Mesendoderm (in vitro differentiated cells): ENCODE data around the gene MRPS18B. TPM values are rescaled to one million over a fixed set of nuclear protein-coding genes. Genes with fewer than 3 reads are reported as not detected.

Experiments used
- DNase-seq: peaks from one replicate; pipeline ENCODE4 v3.0.0; 2013
- H2AK5ac ChIP-seq: 2 replicates; pipeline ENCODE4 v1.6.1; 2013; ENCODE audit warnings: low read length, inconsistent platforms
- H2BK120ac ChIP-seq: 2 replicates; pipeline ENCODE4 v1.6.1; 2013; ENCODE audit warnings: low read depth, mild to moderate bottlenecking, low read length, moderate library complexity, mixed read lengths
- H2BK15ac ChIP-seq: replicated peaks from 2 replicates; pipeline ENCODE4 v1.6.1; 2013; ENCODE audit warnings: low read depth, mild to moderate bottlenecking, moderate library complexity
- H2BK5ac ChIP-seq: 2 replicates; pipeline ENCODE4 v1.6.1; 2013; ENCODE audit warnings: low read length, inconsistent platforms
- H3K18ac ChIP-seq: 2 replicates; pipeline ENCODE4 v1.6.1; 2013; ENCODE audit warnings: mild to moderate bottlenecking, low read length, mixed read lengths
- H3K23ac ChIP-seq: one replicate; pipeline ENCODE4 v1.6.1; 2013; ENCODE audit warnings: low read length
- H3K27ac ChIP-seq: 2 replicates; pipeline ENCODE4 v1.5.1; 2013; ENCODE audit warnings: low read depth, mild to moderate bottlenecking, inconsistent platforms, low read length, moderate library complexity
- H3K27me3 ChIP-seq: 2 replicates; pipeline ENCODE4 v1.6.1; 2013; ENCODE audit warnings: low read length, control low read depth, mild to moderate bottlenecking, inconsistent platforms; ENCODE audit not compliant: insufficient read depth, poor library complexity
- H3K36me3 ChIP-seq: 2 replicates; pipeline ENCODE4 v1.6.1; 2013; ENCODE audit warnings: low read length, inconsistent platforms; ENCODE audit not compliant: control insufficient read depth, insufficient read depth
- H3K4ac ChIP-seq: one replicate; pipeline ENCODE4 v1.6.1; 2013; ENCODE audit warnings: low read depth, mild to moderate bottlenecking, low read length, moderate library complexity
- H3K4me1 ChIP-seq: 2 replicates; pipeline ENCODE4 v1.6.1; 2013; ENCODE audit warnings: low read depth, low read length, inconsistent platforms; ENCODE audit not compliant: control insufficient read depth
- H3K4me2 ChIP-seq: 2 replicates; pipeline ENCODE4 v1.6.1; 2013; ENCODE audit warnings: low read length
- H3K4me3 ChIP-seq: 2 replicates; pipeline ENCODE4 v1.5.1; 2013; ENCODE audit warnings: mild to moderate bottlenecking, low read length
- H3K56ac ChIP-seq: one replicate; pipeline ENCODE4 v1.6.1; 2013; ENCODE audit warnings: low read length
- H3K79me1 ChIP-seq: 2 replicates; pipeline ENCODE4 v1.6.1; 2013; ENCODE audit warnings: low read length, inconsistent platforms
- H3K79me2 ChIP-seq: 2 replicates; pipeline ENCODE4 v1.6.1; 2013; ENCODE audit warnings: mild to moderate bottlenecking, low read length; ENCODE audit not compliant: control insufficient read depth, insufficient read depth
- H3K9ac ChIP-seq: 2 replicates; pipeline ENCODE4 v1.6.1; 2013; ENCODE audit warnings: low read length, inconsistent platforms
- H4K5ac ChIP-seq: one replicate; pipeline ENCODE4 v1.6.1; 2013; ENCODE audit warnings: low read length
- H4K8ac ChIP-seq: one replicate; pipeline ENCODE4 v1.6.1; 2013; ENCODE audit warnings: low read depth, mild to moderate bottlenecking, control low read depth, low read length, moderate library complexity
- WGBS: extraction: QIAGEN DNeasy Blood & Tissue Kit; methylation state at CpG from one replicate; pipeline ENCODE4 v1.1.7; 2013; ENCODE audit warnings: low lambda C conversion rate, missing lambda C conversion rate; ENCODE audit not compliant: insufficient coverage; ENCODE audit errors: extremely low coverage; 5-methylcytosine and 5-hydroxymethylcytosine counted together
- polyA plus RNA-seq, 2 experiments: library from polyadenylated mRNA; stranded (reverse); fragments of 200-250 nt; gene quantifications; one replicate each; pipeline ENCODE4 v1.2.3, GENCODE V29; 2013

Gene MRPS18B
- 51.9 TPM for polyA plus RNA-seq (2013, experiment 1 of 2)
- 53.0 TPM for polyA plus RNA-seq (2013, experiment 2 of 2)

- Histone ChIP-seq H3K4me2 (peak within 1 kb of the TSS; percentile 88), H3K27ac (peak within 1 kb of the TSS; percentile 66), H3K4ac (peak within 1 kb of the TSS; percentile 79), H3K27me3 (no peaks in the 10 kb centered on the region), H2BK15ac (no peak within 1 kb of the TSS), H4K8ac (no peak within 1 kb of the TSS), H3K79me1 (peaks cover 11% of the 10 kb centered on the region), H3K9ac (peak within 1 kb of the TSS; percentile 99), H3K23ac (no peak within 1 kb of the TSS), H2BK120ac (peak within 1 kb of the TSS; percentile 82), H3K79me2 (peaks cover 16% of the 10 kb centered on the region), H3K18ac (peak within 1 kb of the TSS; percentile 94), H4K5ac (no peak within 1 kb of the TSS), H3K56ac (peak within 1 kb of the TSS; percentile 98), H2AK5ac (peak within 1 kb of the TSS; percentile 89), H3K36me3 (peaks cover 8% of the 10 kb centered on the region), H3K4me1 (peaks cover 6% of the 10 kb centered on the region), H2BK5ac (peak within 1 kb of the TSS; percentile 90), H3K4me3 (peak within 1 kb of the TSS; percentile 95)
- DNase-seq, result peak; percentile 98
- no CpG with 5 or more reads among the region's 34 CpGs for WGBS
Observed at GRCh38 chr6:30617565-30618269, at the start of gene MRPS18B. Gene MRPS18B, plus strand, starts transcription at chr6:30617840. Its CDS starts 26 bp downstream, at chr6:30617866.

- Histone ChIP-seq H3K9ac (no peak overlapping the region), H4K8ac (no peak overlapping the region), H3K18ac (no peak overlapping the region), H3K4me1 (peaks cover 6% of the 10 kb centered on the region), H3K4me3 (no peak overlapping the region), H3K36me3 (no peaks in the 10 kb centered on the region), H3K79me2 (peaks cover 16% of the 10 kb centered on the region), H2BK120ac (no peak overlapping the region), H3K79me1 (peaks cover 9% of the 10 kb centered on the region), H3K27ac (no peak overlapping the region), H2BK5ac (no peak overlapping the region), H3K4me2 (no peak overlapping the region), H4K5ac (no peak overlapping the region), H2BK15ac (no peak overlapping the region), H3K4ac (no peak overlapping the region), H2AK5ac (no peak overlapping the region), H3K56ac (no peak overlapping the region), H3K27me3 (no peaks in the 10 kb centered on the region), H3K23ac (no peak overlapping the region)
- no CpG with 5 or more reads among the region's 3 CpGs for WGBS
- peak; percentile 30 for DNase-seq
Observed at GRCh38 chr6:30568245-30568644, 49.4 kb upstream of the MRPS18B start.

GRCh38 chr6:30570263-30570662 is 47.4 kb upstream of the MRPS18B start:
- no CpG with 5 or more reads among the region's 1 CpG for WGBS
- peak overlapping the region; percentile 38 for H3K56ac ChIP-seq
- no peak overlapping the region for H2AK5ac ChIP-seq
- H4K5ac ChIP-seq, result no peak overlapping the region
- no peak overlapping the region for H3K4me2 ChIP-seq
- H3K23ac ChIP-seq, result no peak overlapping the region
- no peak overlapping the region for H3K4me3 ChIP-seq
- no peak overlapping the region for H3K4ac ChIP-seq
- H4K8ac ChIP-seq, result no peak overlapping the region
- no peak overlapping the region for H3K27ac ChIP-seq
- H3K36me3 ChIP-seq, result no peaks in the 10 kb centered on the region
- no peak overlapping the region for H2BK120ac ChIP-seq
- H2BK15ac ChIP-seq, result no peak overlapping the region
- no peak overlapping the region for H3K18ac ChIP-seq
- H3K9ac ChIP-seq, result no peak overlapping the region
- H3K79me1 ChIP-seq, result peaks cover 16% of the 10 kb centered on the region
- no peaks in the 10 kb centered on the region for H3K27me3 ChIP-seq
- H2BK5ac ChIP-seq, result no peak overlapping the region
- DNase-seq, result peak; percentile 31
- peaks cover 6% of the 10 kb centered on the region for H3K4me1 ChIP-seq
- peaks cover 31% of the 10 kb centered on the region for H3K79me2 ChIP-seq

- Histone ChIP-seq H3K79me2 (peaks cover 35% of the 10 kb centered on the region), H2BK15ac (no peak overlapping the region), H3K27me3 (no peaks in the 10 kb centered on the region), H3K56ac (peak overlapping the region; percentile 93), H2BK120ac (no peak overlapping the region), H3K27ac (no peak overlapping the region), H3K23ac (no peak overlapping the region), H3K4ac (no peak overlapping the region), H4K5ac (no peak overlapping the region), H2AK5ac (no peak overlapping the region), H3K18ac (no peak overlapping the region), H3K4me2 (peak overlapping the region; percentile 97), H3K9ac (peak overlapping the region; percentile 66), H3K4me1 (peaks cover 6% of the 10 kb centered on the region), H2BK5ac (no peak overlapping the region), H4K8ac (no peak overlapping the region), H3K4me3 (peak overlapping the region; percentile 32), H3K36me3 (no peaks in the 10 kb centered on the region), H3K79me1 (peaks cover 19% of the 10 kb centered on the region)
- DNase-seq, result no peak
- WGBS, result no CpG with 5 or more reads among the region's 18 CpGs
Observed at GRCh38 chr6:30570740-30571074, 46.9 kb upstream of the MRPS18B start.

- peak within 1 kb of the TSS; percentile 97 for H3K4me2 ChIP-seq
- H3K18ac ChIP-seq, result no peak within 1 kb of the TSS
- peak; percentile 98 for DNase-seq
- H3K36me3 ChIP-seq, result no peaks in the 10 kb centered on the region
- no peak within 1 kb of the TSS for H4K5ac ChIP-seq
- no peak within 1 kb of the TSS for H2AK5ac ChIP-seq
- H3K27ac ChIP-seq, result peak within 1 kb of the TSS; percentile 32
- H3K4me3 ChIP-seq, result peak within 1 kb of the TSS; percentile 82
- no peak within 1 kb of the TSS for H2BK120ac ChIP-seq
- H3K56ac ChIP-seq, result peak within 1 kb of the TSS; percentile 99
- peaks cover 37% of the 10 kb centered on the region for H3K79me2 ChIP-seq
- H3K9ac ChIP-seq, result peak within 1 kb of the TSS; percentile 91
- peak within 1 kb of the TSS; percentile 82 for H2BK5ac ChIP-seq
- WGBS, result no CpG with 5 or more reads among the region's 59 CpGs
- H3K27me3 ChIP-seq, result no peaks in the 10 kb centered on the region
- no peak within 1 kb of the TSS for H2BK15ac ChIP-seq
- no peak within 1 kb of the TSS for H3K4ac ChIP-seq
- H3K4me1 ChIP-seq, result peaks cover 6% of the 10 kb centered on the region
- no peak within 1 kb of the TSS for H3K23ac ChIP-seq
- H3K79me1 ChIP-seq, result peaks cover 19% of the 10 kb centered on the region
- no peak within 1 kb of the TSS for H4K8ac ChIP-seq
Observed at GRCh38 chr6:30571075-30571761, 46.4 kb upstream of the MRPS18B start, which contains the start of gene ABCF1. Gene ABCF1, plus strand, starts transcription at chr6:30571442. Its CDS starts 46 bp downstream, at chr6:30571488.
